Vagina (tissue), 2 donors: ENCODE results near the gene POLR3E.

Experiments
- CTCF ChIP-seq, 3 experiments: fragments of 450-650 bp in 2 of 3; fragments of 200-600 bp in 1 of 3; sonication (generic) in 1 of 3; IDR thresholded peaks; one replicate each; pipeline ENCODE4 v1.5.1; 2017 to 2019; ENCODE audit warnings: antibody characterized with exemption in 3 of 3, mild to moderate bottlenecking in 2 of 3, moderate library complexity in 2 of 3
- POLR2A ChIP-seq, 2 donors: fragments of 450-650 bp; IDR thresholded peaks; one replicate each; pipeline ENCODE4 v1.6.1; 2017; ENCODE audit warnings: antibody characterized with exemption in 2 of 2, mild to moderate bottlenecking in 2 of 2, moderate library complexity in 2 of 2

GRCh38 chr16:22306788-22307187 is 9.6 kb downstream of the POLR3E start:
- TF ChIP-seq CTCF (IDR thresholded peaks at IDR 0.05) (no peak), POLR2A (IDR thresholded peaks at IDR 0.05) (no peak)
